HL-60 (cell line): ENCODE data around the gene JAKMIP1.

Experiments
- DNase-seq, 2 experiments: peaks; one replicate each; pipeline ENCODE4 v3.0.0-alpha.2; 2010 to 2020; ENCODE audit warnings: low read depth in 1 of 2, low spot score in 1 of 2
- H3K27ac ChIP-seq: fragments of 250-450 bp; sonication (Bioruptor Pico); replicated peaks from 2 replicates; pipeline ENCODE4 v1.5.1; 2020; ENCODE audit warnings: mild to moderate bottlenecking, moderate library complexity
- H3K27me3 ChIP-seq: fragments of 250-450 bp; sonication (Bioruptor Pico); 2 replicates; pipeline ENCODE4 v1.5.1; 2021; ENCODE audit warnings: mild to moderate bottlenecking, moderate library complexity; ENCODE audit not compliant: insufficient read depth, poor library complexity, severe bottlenecking
- H3K4me3 ChIP-seq: replicated peaks from 2 replicates; pipeline ENCODE4 v1.5.1; 2011; ENCODE audit warnings: mild to moderate bottlenecking, control low read depth, low read length; ENCODE audit not compliant: insufficient read depth
- CTCF ChIP-seq: IDR thresholded peaks from one replicate; pipeline ENCODE4 v1.5.1; 2011; ENCODE audit warnings: low read length, control low read depth, inconsistent platforms; ENCODE audit not compliant: insufficient read depth
- GABPA ChIP-seq: IDR thresholded peaks from 2 replicates; pipeline ENCODE4 v1.6.1; 2012; ENCODE audit warnings: low read depth
- POLR2AphosphoS5 ChIP-seq: IDR thresholded peaks from 2 replicates; pipeline ENCODE4 v1.6.1; 2012; ENCODE audit warnings: low read depth
- REST ChIP-seq: IDR thresholded peaks from 2 replicates; pipeline ENCODE4 v1.6.1; 2012; ENCODE audit warnings: low read depth; ENCODE audit not compliant: insufficient replicate concordance
- SPI1 ChIP-seq: IDR thresholded peaks from 2 replicates; pipeline ENCODE4 v1.6.1; 2012; ENCODE audit warnings: low read depth, mild to moderate bottlenecking, borderline replicate concordance

JAKMIP1 gene

GRCh38 chr4:6043188-6043587 lies 157.2 kb downstream of the JAKMIP1 start:
- TF ChIP-seq CTCF: no peak
- TF ChIP-seq REST: no peak
- no peak for TF ChIP-seq POLR2AphosphoS5
- TF ChIP-seq GABPA: no peak
- TF ChIP-seq SPI1: no peak
- Histone ChIP-seq H3K27ac (no peak overlapping the region), H3K27me3 (no peaks in the 10 kb centered on the region), H3K4me3 (no peak overlapping the region)
- DNase-seq: no peak

GRCh38 chr4:6042293-6043063 lies 157.9 kb downstream of the JAKMIP1 start:
- H3K4me3 ChIP-seq: no peak overlapping the region
- TF ChIP-seq GABPA (no peak), SPI1 (no peak), CTCF (no peak), REST (no peak), POLR2AphosphoS5 (no peak)
- H3K27ac ChIP-seq: no peak overlapping the region
- H3K27me3 ChIP-seq: no peaks in the 10 kb centered on the region
- no peak for DNase-seq

GRCh38 chr4:6041800-6042199 lies 158.5 kb downstream of the JAKMIP1 start:
- H3K4me3 ChIP-seq: no peak overlapping the region
- no peak for DNase-seq
- TF ChIP-seq REST: no peak
- no peak for TF ChIP-seq POLR2AphosphoS5
- TF ChIP-seq SPI1: no peak
- no peak for TF ChIP-seq GABPA
- no peak for TF ChIP-seq CTCF
- H3K27me3 ChIP-seq: no peaks in the 10 kb centered on the region
- no peak overlapping the region for H3K27ac ChIP-seq
